Measurements from ENCODE around the gene ZNF45. TPM values are rescaled to one million over a fixed set of nuclear protein-coding genes. Genes with fewer than 3 reads are reported as not detected.

Gene ZNF45

Small RNA genes lying within 50 kb of the gene (small RNA-seq; reads per million reads assigned to genes)
- gene AC006213.5 (ENCODE audit: insufficient read depth) = not detected
